Keratinocyte (primary cell): ENCODE measurements around the gene ABHD4. TPM values are rescaled to one million over a fixed set of nuclear protein-coding genes. Genes with fewer than 3 reads are reported as not detected.

Source experiments
- DNase-seq: peaks from one replicate; pipeline ENCODE4 v3.0.0-alpha.2; 2011; ENCODE audit warnings: low read depth, missing footprints, low spot score
- FAIRE-seq: peaks from 2 replicates; lab custom pipeline; 2011; peaks lifted over from hg19 to GRCh38; lab: Jason Lieb, UNC
- H2AFZ ChIP-seq: 2 replicates; pipeline ENCODE4 v1.6.0; 2012; ENCODE audit warnings: low read length, control low read depth, inconsistent platforms; ENCODE audit not compliant: control insufficient read depth
- H3K27ac ChIP-seq: 2 replicates; pipeline ENCODE4 v1.5.1; 2011; ENCODE audit warnings: low read length; ENCODE audit not compliant: control insufficient read depth, insufficient read depth
- H3K27me3 ChIP-seq: 3 replicates; pipeline ENCODE4 v1.6.0; 2011; ENCODE audit warnings: low read length; ENCODE audit not compliant: control insufficient read depth, insufficient read depth; ENCODE audit errors: extremely low read depth
- H3K36me3 ChIP-seq, 2 experiments: 2 replicates in 1 of 2; 3 replicates in 1 of 2; pipeline ENCODE4 v1.5.1; 2011; ENCODE audit warnings: low read length in 2 of 2, mild to moderate bottlenecking in 1 of 2; ENCODE audit not compliant: control insufficient read depth in 2 of 2, insufficient read depth in 2 of 2; ENCODE audit errors: extremely low read depth in 1 of 2
- H3K4me1 ChIP-seq: 3 replicates; pipeline ENCODE4 v1.5.1; 2011; ENCODE audit warnings: low read length; ENCODE audit not compliant: control insufficient read depth, insufficient read depth; ENCODE audit errors: extremely low read depth
- H3K4me2 ChIP-seq: 3 replicates; pipeline ENCODE4 v1.6.0; 2011; ENCODE audit warnings: low read depth, low read length; ENCODE audit not compliant: control insufficient read depth, insufficient read depth; ENCODE audit errors: extremely low read depth
- H3K4me3 ChIP-seq, 3 experiments: fragments of 200-600 bp in 1 of 3; sonication (generic) in 1 of 3; 2 replicates in 2 of 3; 3 replicates in 1 of 3; pipeline ENCODE4 v1.5.1; 2011 to 2016; ENCODE audit warnings: low read length in 3 of 3, mild to moderate bottlenecking in 3 of 3, control low read depth in 2 of 3, inconsistent platforms in 1 of 3, low read depth in 1 of 3, mixed read lengths in 1 of 3, mixed run types in 1 of 3, moderate library complexity in 1 of 3; ENCODE audit not compliant: control insufficient read depth in 2 of 3, insufficient read depth in 2 of 3; ENCODE audit errors: extremely low read depth in 1 of 3
- H3K79me2 ChIP-seq: 2 replicates; pipeline ENCODE4 v1.6.0; 2012; ENCODE audit warnings: low read length; ENCODE audit not compliant: control insufficient read depth, insufficient read depth
- H3K9ac ChIP-seq: 3 replicates; pipeline ENCODE4 v1.6.0; 2011; ENCODE audit warnings: low read length; ENCODE audit not compliant: control insufficient read depth, insufficient read depth; ENCODE audit errors: extremely low read depth
- H3K9me1 ChIP-seq: 3 replicates; pipeline ENCODE4 v1.6.0; 2011; ENCODE audit warnings: low read length; ENCODE audit not compliant: control insufficient read depth, insufficient read depth; ENCODE audit errors: extremely low read depth
- H3K9me3 ChIP-seq: 2 replicates; pipeline ENCODE4 v1.5.1; 2012; ENCODE audit warnings: low read depth, low read length; ENCODE audit not compliant: control insufficient read depth
- H4K20me1 ChIP-seq: 3 replicates; pipeline ENCODE4 v1.6.0; 2011; ENCODE audit warnings: low read length; ENCODE audit not compliant: control insufficient read depth, insufficient read depth; ENCODE audit errors: extremely low read depth
- CTCF ChIP-seq, 3 experiments: IDR thresholded peaks in 1 of 3; conservative IDR thresholded peaks in 1 of 3; optimal IDR thresholded peaks in 1 of 3; 2 replicates in 2 of 3; 3 replicates in 1 of 3; pipeline versions ENCODE3 to v1.5.1; 2011; ENCODE audit warnings: low read length in 3 of 3, mild to moderate bottlenecking in 3 of 3, moderate library complexity in 2 of 3, control low read depth in 1 of 3, inconsistent platforms in 1 of 3; ENCODE audit not compliant: insufficient read depth in 2 of 3; ENCODE audit errors: extremely low read depth in 1 of 3
- EZH2 ChIP-seq: IDR thresholded peaks from one replicate; pipeline ENCODE4 v1.6.1; 2012; ENCODE audit warnings: inconsistent platforms, mild to moderate bottlenecking, low read length, moderate library complexity
- dilution Hi-C: fragments of 300-500 bp; cut with MboI; formaldehyde crosslinking; loops from one replicate; pipeline ENCODE4 v1.7.0; 2020; ENCODE audit warnings: low sequenced_read_pairs; ENCODE audit not compliant: extremely low pct_ligation_motif_present
- polyA plus RNA-seq, 5 experiments: library from polyadenylated mRNA; depleted of rRNA in 3 of 5; stranded (reverse) in 3 of 5; stranded (forward) in 1 of 5; unstranded in 1 of 5; fragments of >200 nt; gene quantifications; 1 replicate in 1 of 5; 2 replicates in 3 of 5; 3 replicates in 1 of 5; pipeline versions ENCODE4 v1.2.1 to v1.2.3, GENCODE V29; 2011 to 2012; ENCODE audit warnings: missing spikeins in 2 of 5, low read depth in 1 of 5, low replicate concordance in 1 of 5

ABHD4 gene
- polyA plus RNA-seq, 1 donor (not counting 4 experiments of a cell fraction or from before 2014, with no cell fraction given), result 17.7 TPM

- Histone ChIP-seq H3K27ac (no peak overlapping the region), H3K36me3 (no peaks in the 10 kb centered on the region), H3K4me3 (no peak overlapping the region), H3K79me2 (no peaks in the 10 kb centered on the region), H3K27me3 (peaks cover 3% of the 10 kb centered on the region), H3K9ac (no peak overlapping the region), H3K4me1 (peaks cover 32% of the 10 kb centered on the region), H3K9me3 (no peaks in the 10 kb centered on the region), H4K20me1 (no peaks in the 10 kb centered on the region), H3K9me1 (no peaks in the 10 kb centered on the region), H3K4me2 (no peak overlapping the region), H2AFZ (no peak overlapping the region)
- TF ChIP-seq CTCF (optimal IDR thresholded peaks at IDR 0.05 in 1 of 3, IDR thresholded peaks at IDR 0.05 in 1 of 3, conservative IDR thresholded peaks at IDR 0.05 in 1 of 3; ENCODE audit: extremely low read depth in 1 of 3, insufficient read depth in 2 of 3, low read length in 3 of 3), result no peak
- TF ChIP-seq EZH2, result no peak
- dilution Hi-C loops, result no loop called here
- FAIRE-seq (no peak), DNase-seq (no peak)
Observed at GRCh38 chr14:22650960-22651521, 52.9 kb downstream of the ABHD4 start.

- no peaks in the 10 kb centered on the region for H3K36me3 ChIP-seq
- TF ChIP-seq CTCF (optimal IDR thresholded peaks at IDR 0.05 in 1 of 3, IDR thresholded peaks at IDR 0.05 in 1 of 3, conservative IDR thresholded peaks at IDR 0.05 in 1 of 3; ENCODE audit: extremely low read depth in 1 of 3, insufficient read depth in 2 of 3, low read length in 3 of 3) (no peak), EZH2 (no peak)
- no peak overlapping the region for H3K4me2 ChIP-seq
- no peaks in the 10 kb centered on the region for H3K79me2 ChIP-seq
- H3K4me1 ChIP-seq, result peaks cover 28% of the 10 kb centered on the region
- dilution Hi-C loops, result no loop called here
- H3K4me3 ChIP-seq, result no peak overlapping the region
- H3K9me3 ChIP-seq, result no peaks in the 10 kb centered on the region
- DNase-seq (no peak), FAIRE-seq (no peak)
- H2AFZ ChIP-seq, result no peak overlapping the region
- H3K9me1 ChIP-seq, result no peaks in the 10 kb centered on the region
- no peak overlapping the region for H3K9ac ChIP-seq
- H3K27me3 ChIP-seq, result peaks cover 3% of the 10 kb centered on the region
- H3K27ac ChIP-seq, result no peak overlapping the region
- H4K20me1 ChIP-seq, result no peaks in the 10 kb centered on the region
Observed at GRCh38 chr14:22651586-22651985, 53.5 kb downstream of the ABHD4 start.
